ENCODE results near the gene ZC3H7A.

The ZC3H7A gene

GRCh38 chr16:11779074-11779473, 18.0 kb downstream of the ZC3H7A start:
- in situ Hi-C loops (cut with MboI; ENCODE audit: low sequenced_read_pairs): no loop called here

GRCh38 chr16:11774065-11774626, 22.9 kb downstream of the ZC3H7A start:
- in situ Hi-C loops (cut with MboI; ENCODE audit: low sequenced_read_pairs): no loop called here

- in situ Hi-C loops (cut with MboI; ENCODE audit: low sequenced_read_pairs): no loop called here
These were observed 28.2 kb downstream of the ZC3H7A start for GRCh38 chr16:11768849-11769248.

GRCh38 chr16:11762431-11762830, 34.6 kb downstream of the ZC3H7A start:
- in situ Hi-C loops (cut with MboI; ENCODE audit: low sequenced_read_pairs): no loop called here

GRCh38 chr16:11759997-11760396, 37.1 kb downstream of the ZC3H7A start:
- in situ Hi-C loops (cut with MboI; ENCODE audit: low sequenced_read_pairs): no loop called here

- in situ Hi-C loops (cut with MboI; ENCODE audit: low sequenced_read_pairs): no loop called here
These were observed 37.8 kb downstream of the ZC3H7A start for GRCh38 chr16:11759163-11759834.

- in situ Hi-C loops (cut with MboI; ENCODE audit: low sequenced_read_pairs): no loop called here
These were observed 39.1 kb downstream of the ZC3H7A start for GRCh38 chr16:11757671-11758545.

GRCh38 chr16:11756248-11756647, 40.8 kb downstream of the ZC3H7A start:
- in situ Hi-C loops (cut with MboI; ENCODE audit: low sequenced_read_pairs): no loop called here

- in situ Hi-C loops (cut with MboI; ENCODE audit: low sequenced_read_pairs): no loop called here
These were observed 41.9 kb downstream of the ZC3H7A start for GRCh38 chr16:11755022-11755760.

- in situ Hi-C loops (cut with MboI; ENCODE audit: low sequenced_read_pairs): no loop called here
These were observed 44.2 kb downstream of the ZC3H7A start for GRCh38 chr16:11752856-11753255.

GRCh38 chr16:11750056-11750455, 47.0 kb downstream of the ZC3H7A start:
- in situ Hi-C loops (cut with MboI; ENCODE audit: low sequenced_read_pairs): no loop called here

GRCh38 chr16:11748404-11749254, 48.4 kb downstream of the ZC3H7A start:
- in situ Hi-C loops (cut with MboI; ENCODE audit: low sequenced_read_pairs): no loop called here

GRCh38 chr16:11747949-11748403, 49.1 kb downstream of the ZC3H7A start:
- in situ Hi-C loops (cut with MboI; ENCODE audit: low sequenced_read_pairs): no loop called here

- in situ Hi-C loops (cut with MboI; ENCODE audit: low sequenced_read_pairs): no loop called here
These were observed 53.0 kb downstream of the ZC3H7A start for GRCh38 chr16:11744075-11744470.

GRCh38 chr16:11743308-11744074, 53.6 kb downstream of the ZC3H7A start:
- in situ Hi-C loops (cut with MboI; ENCODE audit: low sequenced_read_pairs): no loop called here

- in situ Hi-C loops (cut with MboI; ENCODE audit: low sequenced_read_pairs): no loop called here
These were observed 54.3 kb downstream of the ZC3H7A start, which contains the start of gene TXNDC11 for GRCh38 chr16:11742536-11743307. Gene TXNDC11 (minus strand): TSS chr16:11742857. CDS start chr16:11742730, 127 bp downstream.

GRCh38 chr16:11742093-11742535, 54.9 kb downstream of the ZC3H7A start:
- in situ Hi-C loops (cut with MboI; ENCODE audit: low sequenced_read_pairs): no loop called here

GRCh38 chr16:11740567-11740966, 56.5 kb downstream of the ZC3H7A start:
- in situ Hi-C loops (cut with MboI; ENCODE audit: low sequenced_read_pairs): no loop called here

All from HL-60/S4 treated with retinoic acid at 250 ng/mL for 4 days and 3 days (cell line).